HG02588 (cell line): ENCODE data around the gene GALE.

Experiments used
- ATAC-seq: cut with Tn5 transposase; IDR thresholded peaks from one replicate; pipeline ENCODE4 v1.9.1; 2021; ENCODE audit warnings: mild to moderate bottlenecking, moderate library complexity; ENCODE audit not compliant: unreplicated experiment

GALE gene

GRCh38 chr1:23756676-23757075, 43.9 kb downstream of the GALE start:
- ATAC-seq: no peak

- ATAC-seq: no peak
These were observed 47.6 kb downstream of the GALE start for GRCh38 chr1:23752909-23753308.

- ATAC-seq: no peak
These were observed 48.7 kb downstream of the GALE start for GRCh38 chr1:23751815-23752200.

- no peak for ATAC-seq
These were observed 49.3 kb downstream of the GALE start for GRCh38 chr1:23751050-23751814.

GRCh38 chr1:23748016-23748415, 52.5 kb downstream of the GALE start:
- ATAC-seq: no peak
